ENCODE data around the gene PHKA2.

DNA sequence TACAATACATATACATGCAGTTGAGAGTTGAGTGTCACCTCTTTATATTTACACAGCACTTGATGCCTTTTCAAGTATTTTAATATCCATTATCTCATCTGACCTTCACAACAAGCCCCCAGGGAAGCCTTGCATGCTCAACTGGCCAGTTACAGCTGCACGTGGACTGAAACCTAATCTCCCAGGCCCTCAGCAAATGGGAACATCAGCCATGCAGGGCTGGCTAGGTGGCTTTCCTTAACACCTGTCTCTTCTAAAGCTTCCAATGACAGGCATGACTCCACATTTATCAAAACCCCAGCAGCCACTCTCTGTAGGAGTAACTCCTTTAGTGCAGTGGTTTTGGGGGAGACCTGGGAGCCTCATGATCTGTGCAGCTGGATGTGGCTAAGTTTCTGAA, 56.4 kb downstream of the PHKA2 start:
- TF ChIP-seq, protein P1, sequence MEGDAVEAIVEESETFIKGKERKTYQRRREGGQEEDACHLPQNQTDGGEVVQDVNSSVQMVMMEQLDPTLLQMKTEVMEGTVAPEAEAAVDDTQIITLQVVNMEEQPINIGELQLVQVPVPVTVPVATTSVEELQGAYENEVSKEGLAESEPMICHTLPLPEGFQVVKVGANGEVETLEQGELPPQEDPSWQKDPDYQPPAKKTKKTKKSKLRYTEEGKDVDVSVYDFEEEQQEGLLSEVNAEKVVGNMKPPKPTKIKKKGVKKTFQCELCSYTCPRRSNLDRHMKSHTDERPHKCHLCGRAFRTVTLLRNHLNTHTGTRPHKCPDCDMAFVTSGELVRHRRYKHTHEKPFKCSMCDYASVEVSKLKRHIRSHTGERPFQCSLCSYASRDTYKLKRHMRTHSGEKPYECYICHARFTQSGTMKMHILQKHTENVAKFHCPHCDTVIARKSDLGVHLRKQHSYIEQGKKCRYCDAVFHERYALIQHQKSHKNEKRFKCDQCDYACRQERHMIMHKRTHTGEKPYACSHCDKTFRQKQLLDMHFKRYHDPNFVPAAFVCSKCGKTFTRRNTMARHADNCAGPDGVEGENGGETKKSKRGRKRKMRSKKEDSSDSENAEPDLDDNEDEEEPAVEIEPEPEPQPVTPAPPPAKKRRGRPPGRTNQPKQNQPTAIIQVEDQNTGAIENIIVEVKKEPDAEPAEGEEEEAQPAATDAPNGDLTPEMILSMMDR (IDR thresholded peaks at IDR 0.05) = no peak
- no peak for TF ChIP-seq ZFX (IDR thresholded peaks at IDR 0.05; ENCODE audit: borderline replicate concordance)
